Osteoblast (primary cell): Measurements from ENCODE around the gene NCOA6. TPM values are rescaled to one million over a fixed set of nuclear protein-coding genes. Genes with fewer than 3 reads are reported as not detected.

Experiments
- DNase-seq: peaks from one replicate; pipeline ENCODE4 v3.0.0; 2011; ENCODE audit warnings: low spot score, mixed read lengths; ENCODE audit not compliant: insufficient read length; ENCODE audit errors: missing footprints
- H2AFZ ChIP-seq: 2 replicates; pipeline ENCODE4 v1.6.0; 2011; ENCODE audit warnings: mild to moderate bottlenecking, low read length
- H3K27ac ChIP-seq: 2 replicates; pipeline ENCODE4 v1.5.1; 2011; ENCODE audit warnings: mild to moderate bottlenecking, low read depth, low read length, moderate library complexity
- H3K27me3 ChIP-seq: 2 replicates; pipeline ENCODE4 v1.6.0; 2012; ENCODE audit warnings: mild to moderate bottlenecking, control low read depth, inconsistent platforms, low read length, moderate library complexity; ENCODE audit not compliant: insufficient read depth
- H3K36me3 ChIP-seq: 2 replicates; pipeline ENCODE4 v1.5.1; 2011; ENCODE audit warnings: mild to moderate bottlenecking, low read length, control low read depth, moderate library complexity; ENCODE audit not compliant: insufficient read depth
- H3K4me1 ChIP-seq: 2 replicates; pipeline ENCODE4 v1.5.1; 2011; ENCODE audit warnings: mild to moderate bottlenecking, low read length, control low read depth, moderate library complexity; ENCODE audit not compliant: insufficient read depth
- H3K4me2 ChIP-seq: 2 replicates; pipeline ENCODE4 v1.6.0; 2011; ENCODE audit warnings: mild to moderate bottlenecking, low read length; ENCODE audit not compliant: insufficient read depth
- H3K4me3 ChIP-seq: fragments of 200-600 bp; sonication (generic); 3 replicates; pipeline ENCODE4 v1.5.1; 2012; ENCODE audit warnings: mild to moderate bottlenecking, low read length, inconsistent platforms; ENCODE audit not compliant: insufficient read depth
- H3K79me2 ChIP-seq: 2 replicates; pipeline ENCODE4 v1.6.0; 2012; ENCODE audit warnings: mild to moderate bottlenecking, low read length, control low read depth, inconsistent platforms; ENCODE audit not compliant: insufficient read depth
- H3K9me3 ChIP-seq: 2 replicates; pipeline ENCODE4 v1.5.1; 2011; ENCODE audit warnings: low read depth, low read length, control low read depth
- H4K20me1 ChIP-seq: 2 replicates; pipeline ENCODE4 v1.6.0; 2012; ENCODE audit warnings: mild to moderate bottlenecking, low read length, control low read depth; ENCODE audit not compliant: insufficient read depth
- total RNA-seq: library from RNA; depleted of rRNA; stranded (reverse); fragments of >200 nt; gene quantifications from 2 replicates; pipeline ENCODE4 v1.2.3, GENCODE V29; 2012
- TF ChIP-seq, protein P1 (sequence below): IDR thresholded peaks from 2 replicates; pipeline ENCODE4 v1.5.1; 2011; ENCODE audit warnings: mild to moderate bottlenecking, low read depth, low read length, moderate library complexity; ENCODE audit errors: extremely low read depth

The NCOA6 gene
- total RNA-seq, 1 donor, result 8.7 TPM

GRCh38 chr20:34691838-34692237 lies 133.6 kb downstream of the NCOA6 start:
- no peaks in the 10 kb centered on the region for H3K36me3 ChIP-seq
- H3K4me3 ChIP-seq, result no peak overlapping the region
- no peaks in the 10 kb centered on the region for H3K27me3 ChIP-seq
- TF ChIP-seq, protein P1, sequence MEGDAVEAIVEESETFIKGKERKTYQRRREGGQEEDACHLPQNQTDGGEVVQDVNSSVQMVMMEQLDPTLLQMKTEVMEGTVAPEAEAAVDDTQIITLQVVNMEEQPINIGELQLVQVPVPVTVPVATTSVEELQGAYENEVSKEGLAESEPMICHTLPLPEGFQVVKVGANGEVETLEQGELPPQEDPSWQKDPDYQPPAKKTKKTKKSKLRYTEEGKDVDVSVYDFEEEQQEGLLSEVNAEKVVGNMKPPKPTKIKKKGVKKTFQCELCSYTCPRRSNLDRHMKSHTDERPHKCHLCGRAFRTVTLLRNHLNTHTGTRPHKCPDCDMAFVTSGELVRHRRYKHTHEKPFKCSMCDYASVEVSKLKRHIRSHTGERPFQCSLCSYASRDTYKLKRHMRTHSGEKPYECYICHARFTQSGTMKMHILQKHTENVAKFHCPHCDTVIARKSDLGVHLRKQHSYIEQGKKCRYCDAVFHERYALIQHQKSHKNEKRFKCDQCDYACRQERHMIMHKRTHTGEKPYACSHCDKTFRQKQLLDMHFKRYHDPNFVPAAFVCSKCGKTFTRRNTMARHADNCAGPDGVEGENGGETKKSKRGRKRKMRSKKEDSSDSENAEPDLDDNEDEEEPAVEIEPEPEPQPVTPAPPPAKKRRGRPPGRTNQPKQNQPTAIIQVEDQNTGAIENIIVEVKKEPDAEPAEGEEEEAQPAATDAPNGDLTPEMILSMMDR, result no peak
- no peak for DNase-seq
- H3K9me3 ChIP-seq, result no peaks in the 10 kb centered on the region
- no peaks in the 10 kb centered on the region for H4K20me1 ChIP-seq
- no peak overlapping the region for H3K4me2 ChIP-seq
- no peaks in the 10 kb centered on the region for H3K4me1 ChIP-seq
- H3K27ac ChIP-seq, result no peak overlapping the region
- no peak overlapping the region for H2AFZ ChIP-seq
- H3K79me2 ChIP-seq, result no peaks in the 10 kb centered on the region

- TF ChIP-seq, protein P1, result no peak
- no peaks in the 10 kb centered on the region for H3K27me3 ChIP-seq
- H3K4me3 ChIP-seq, result no peak overlapping the region
- DNase-seq, result peak; percentile 29
- no peaks in the 10 kb centered on the region for H3K36me3 ChIP-seq
- no peak overlapping the region for H3K4me2 ChIP-seq
- H4K20me1 ChIP-seq, result no peaks in the 10 kb centered on the region
- no peak overlapping the region for H3K27ac ChIP-seq
- H3K79me2 ChIP-seq, result no peaks in the 10 kb centered on the region
- H2AFZ ChIP-seq, result no peak overlapping the region
- no peaks in the 10 kb centered on the region for H3K9me3 ChIP-seq
- H3K4me1 ChIP-seq, result no peaks in the 10 kb centered on the region
These were observed 136.0 kb downstream of the NCOA6 start for GRCh38 chr20:34689486-34689885.

DNA sequence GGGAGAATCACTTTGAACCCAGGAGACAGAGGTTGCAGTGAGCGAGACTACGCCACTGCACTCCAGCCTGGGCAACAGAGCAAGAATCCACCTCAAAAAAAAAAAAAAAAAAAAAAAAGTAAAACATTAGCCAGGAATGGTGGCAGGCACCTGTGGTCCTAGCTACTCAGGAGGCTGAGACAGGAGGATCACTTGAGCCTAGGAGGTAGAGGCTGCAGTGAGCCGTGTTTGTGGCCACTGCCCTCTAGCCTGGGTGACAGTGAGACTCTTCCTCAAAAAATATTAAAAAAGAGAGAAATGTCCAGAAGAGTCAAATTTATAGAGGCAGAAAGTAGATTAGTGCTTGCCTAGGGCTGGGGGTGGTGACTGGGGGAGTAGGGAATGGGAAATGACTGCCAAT lies 141.8 kb downstream of the NCOA6 start:
- TF ChIP-seq, protein P1, result no peak
- Histone ChIP-seq H3K4me3 (no peak overlapping the region), H3K4me1 (no peaks in the 10 kb centered on the region), H3K9me3 (no peaks in the 10 kb centered on the region), H3K79me2 (no peaks in the 10 kb centered on the region), H3K27me3 (no peaks in the 10 kb centered on the region), H2AFZ (no peak overlapping the region), H4K20me1 (no peaks in the 10 kb centered on the region), H3K27ac (no peak overlapping the region), H3K36me3 (no peaks in the 10 kb centered on the region), H3K4me2 (no peak overlapping the region)
- DNase-seq, result no peak

GRCh38 chr20:34680586-34681175 lies 144.8 kb downstream of the NCOA6 start:
- TF ChIP-seq, protein P1, result no peak

More at GRCh38 chr20:34680586-34681175, 144.8 kb downstream of the NCOA6 start:
- Histone ChIP-seq H2AFZ (no peak overlapping the region), H3K9me3 (no peaks in the 10 kb centered on the region), H3K36me3 (no peaks in the 10 kb centered on the region), H3K4me2 (no peak overlapping the region), H3K27ac (no peak overlapping the region), H3K4me3 (no peak overlapping the region), H3K27me3 (no peaks in the 10 kb centered on the region), H4K20me1 (no peaks in the 10 kb centered on the region), H3K79me2 (peaks cover 1% of the 10 kb centered on the region), H3K4me1 (peaks cover 6% of the 10 kb centered on the region)
- peak; percentile 4 for DNase-seq
